Smooth muscle cell (in vitro differentiated cells): ENCODE measurements around the gene AK8. TPM values are rescaled to one million over a fixed set of nuclear protein-coding genes. Genes with fewer than 3 reads are reported as not detected.

Experiments used
- DNase-seq: peaks from one replicate; lab custom pipeline; 2025; ENCODE audit not compliant: unreplicated experiment; lab: John Stamatoyannopoulos, UW
- H2AFZ ChIP-seq: fragments of 200-600 bp; sonication (generic); 2 replicates; pipeline ENCODE4 v1.6.0; 2016; ENCODE audit warnings: antibody characterized with exemption, low read depth, mild to moderate bottlenecking
- H3F3A ChIP-seq: fragments of 200-600 bp; sonication (generic); 2 replicates; pipeline ENCODE4 v1.6.0; 2017; ENCODE audit warnings: antibody characterized with exemption, low read depth
- H3K27ac ChIP-seq: fragments of 200-600 bp; sonication (generic); 2 replicates; pipeline ENCODE4 v1.5.1; 2016; ENCODE audit warnings: low read depth, mild to moderate bottlenecking
- H3K27me3 ChIP-seq: fragments of 200-600 bp; sonication (generic); 2 replicates; pipeline ENCODE4 v1.6.1; 2016; ENCODE audit warnings: low read depth, mild to moderate bottlenecking
- H3K36me3 ChIP-seq: fragments of 200-600 bp; sonication (generic); 2 replicates; pipeline ENCODE4 v1.5.1; 2016; ENCODE audit warnings: low read depth
- H3K4me1 ChIP-seq: fragments of 200-600 bp; sonication (generic); 2 replicates; pipeline ENCODE4 v1.5.1; 2016; ENCODE audit warnings: low read depth
- H3K4me2 ChIP-seq: fragments of 200-600 bp; sonication (generic); 2 replicates; pipeline ENCODE4 v1.6.0; 2016; ENCODE audit warnings: mild to moderate bottlenecking
- H3K4me3 ChIP-seq: fragments of 200-600 bp; sonication (generic); 2 replicates; pipeline ENCODE4 v1.5.1; 2016; ENCODE audit warnings: mild to moderate bottlenecking
- H3K79me2 ChIP-seq: fragments of 200-600 bp; sonication (generic); 2 replicates; pipeline ENCODE4 v1.6.0; 2016; ENCODE audit warnings: low read depth, mild to moderate bottlenecking
- H3K9ac ChIP-seq: fragments of 200-600 bp; sonication (generic); 2 replicates; pipeline ENCODE4 v1.6.0; 2016; ENCODE audit warnings: low read depth
- H3K9me3 ChIP-seq: fragments of 200-600 bp; sonication (generic); replicated peaks from 2 replicates; pipeline ENCODE4 v1.5.1; 2016; ENCODE audit warnings: low read depth
- H4K20me1 ChIP-seq: fragments of 200-600 bp; sonication (generic); 2 replicates; pipeline ENCODE4 v1.6.0; 2016; ENCODE audit warnings: low read depth
- CTCF ChIP-seq: fragments of 200-600 bp; sonication (generic); IDR thresholded peaks from 2 replicates; pipeline ENCODE4 v1.5.1; 2017; ENCODE audit warnings: borderline replicate concordance, mild to moderate bottlenecking, antibody characterized with exemption; ENCODE audit not compliant: insufficient read depth, poor library complexity, severe bottlenecking
- WGBS: methylation state at CpG from one replicate; pipeline ENCODE4 v1.1.7; 2016; ENCODE audit warnings: low lambda C conversion rate; 5-methylcytosine and 5-hydroxymethylcytosine counted together
- polyA plus RNA-seq: library from polyadenylated mRNA; unstranded; fragments of >200 nt; fragmentation: Nextera tagmentation; extraction: Ambion mirVana; gene quantifications from 2 replicates; pipeline ENCODE4 v1.2.1, GENCODE V29; 2016
- total RNA-seq: library from RNA; depleted of rRNA; stranded (reverse); fragments of >200 nt; gene quantifications from 2 replicates; pipeline ENCODE4 v1.2.3, GENCODE V29; 2014

The AK8 gene
- total and polyA plus RNA-seq, 2 experiments from 2014 or later = 0.67 to 1.4 TPM

- WGBS = 7% methylated on average over 43 of the region's 43 CpGs
- Histone ChIP-seq H3K36me3 (no peaks in the 10 kb centered on the region), H3F3A (no peaks in the 10 kb centered on the region), H4K20me1 (no peaks in the 10 kb centered on the region), H2AFZ (peak overlapping the region; percentile 16), H3K9ac (no peak overlapping the region), H3K27me3 (peaks cover 63% of the 10 kb centered on the region), H3K9me3 (no peaks in the 10 kb centered on the region), H3K4me3 (peak overlapping the region; percentile 39), H3K4me2 (peak overlapping the region; percentile 81), H3K79me2 (no peaks in the 10 kb centered on the region), H3K27ac (no peak overlapping the region), H3K4me1 (peaks cover 24% of the 10 kb centered on the region)
- no peak for DNase-seq
- no peak for TF ChIP-seq CTCF
These were observed 133.0 kb downstream of the AK8 start for GRCh38 chr9:132744881-132745755.

- Histone ChIP-seq H3K79me2 (no peaks in the 10 kb centered on the region), H3F3A (no peaks in the 10 kb centered on the region), H3K36me3 (no peaks in the 10 kb centered on the region), H3K9me3 (no peaks in the 10 kb centered on the region), H4K20me1 (no peaks in the 10 kb centered on the region), H3K4me1 (peaks cover 24% of the 10 kb centered on the region), H3K9ac (no peak overlapping the region), H3K4me3 (no peak overlapping the region), H3K27me3 (peaks cover 63% of the 10 kb centered on the region), H2AFZ (no peak overlapping the region), H3K4me2 (no peak overlapping the region), H3K27ac (no peak overlapping the region)
- WGBS = 50% methylated on average over 13 of the region's 13 CpGs
- TF ChIP-seq CTCF = no peak
- no peak for DNase-seq
These were observed 134.1 kb downstream of the AK8 start for GRCh38 chr9:132743931-132744479.

GRCh38 chr9:132742821-132743311 is 135.2 kb downstream of the AK8 start:
- TF ChIP-seq CTCF = no peak
- no peaks in the 10 kb centered on the region for H4K20me1 ChIP-seq
- H3K4me1 ChIP-seq = peaks cover 24% of the 10 kb centered on the region
- H3K4me2 ChIP-seq = no peak overlapping the region
- H3K9ac ChIP-seq = no peak overlapping the region
- no peaks in the 10 kb centered on the region for H3K36me3 ChIP-seq
- H2AFZ ChIP-seq = no peak overlapping the region
- no peak overlapping the region for H3K4me3 ChIP-seq
- no peak for DNase-seq
- peaks cover 63% of the 10 kb centered on the region for H3K27me3 ChIP-seq
- no peaks in the 10 kb centered on the region for H3K9me3 ChIP-seq
- 60% methylated on average over 17 of the region's 17 CpGs for WGBS
- H3F3A ChIP-seq = no peaks in the 10 kb centered on the region
- no peaks in the 10 kb centered on the region for H3K79me2 ChIP-seq
- no peak overlapping the region for H3K27ac ChIP-seq
